Fibroblast of villous mesenchyme (primary cell): ENCODE results near the gene RAD54L. TPM values are rescaled to one million over a fixed set of nuclear protein-coding genes. Genes with fewer than 3 reads are reported as not detected.

Experiments used
- DNase-seq: peaks from one replicate; pipeline ENCODE4 v3.0.0-alpha.2; 2010; ENCODE audit warnings: low read depth
- H3K4me3 ChIP-seq: 2 replicates; pipeline ENCODE4 v1.5.1; 2011; ENCODE audit warnings: low read depth, mild to moderate bottlenecking, low read length
- total RNA-seq: library from RNA; depleted of rRNA; stranded (reverse); fragments of >200 nt; gene quantifications from 2 replicates; pipeline ENCODE4 v1.2.3, GENCODE V29; 2012
- TF ChIP-seq, protein P1 (sequence below): IDR thresholded peaks from 2 replicates; pipeline ENCODE4 v1.5.1; 2012; ENCODE audit warnings: low read depth, mild to moderate bottlenecking, low read length; ENCODE audit not compliant: insufficient read depth

RAD54L gene
- 2.6 and 3.0 TPM in 2 replicates for total RNA-seq

DNA sequence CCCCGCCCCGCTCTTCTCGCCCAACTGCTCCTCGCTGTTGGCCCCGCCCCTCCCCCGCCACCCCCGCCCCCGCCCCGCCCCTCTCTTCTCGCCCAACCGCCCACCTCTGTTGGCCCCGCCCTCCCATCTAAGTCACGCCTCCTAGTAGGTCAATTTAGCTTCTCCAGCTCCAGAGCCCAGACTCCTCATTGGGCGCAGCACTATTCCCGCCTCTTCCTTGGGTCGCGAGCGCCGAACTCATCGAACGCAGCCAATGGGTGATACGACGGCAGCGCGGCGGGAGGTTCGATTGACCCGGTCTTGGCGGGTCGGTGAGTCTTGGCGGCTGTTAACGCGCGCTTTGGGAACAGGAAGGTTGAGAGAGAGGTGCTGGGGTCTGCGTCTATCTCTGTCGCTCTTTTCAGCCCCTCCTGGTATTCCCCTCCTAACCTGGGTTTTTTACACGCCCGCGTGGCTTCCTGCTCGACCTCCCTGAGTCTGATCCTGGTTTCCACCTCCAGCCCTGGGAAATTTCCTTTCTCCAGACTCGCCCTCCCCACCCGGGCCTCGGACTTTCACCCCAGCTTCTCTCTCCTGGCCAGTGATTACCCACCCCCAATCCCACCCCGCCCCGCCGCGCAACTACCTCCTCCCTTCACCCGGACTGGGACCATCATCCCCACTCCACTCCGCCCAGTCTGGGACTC lies at the start of gene RAD54L:
TSS of gene RAD54L (plus strand) at position 328 of the 686 bp plus-strand sequence. CDS start 643 bp downstream, outside the sequence.
- peak; percentile 99 for DNase-seq
- H3K4me3 ChIP-seq: peak within 1 kb of the TSS; percentile 81
- TF ChIP-seq, protein P1, sequence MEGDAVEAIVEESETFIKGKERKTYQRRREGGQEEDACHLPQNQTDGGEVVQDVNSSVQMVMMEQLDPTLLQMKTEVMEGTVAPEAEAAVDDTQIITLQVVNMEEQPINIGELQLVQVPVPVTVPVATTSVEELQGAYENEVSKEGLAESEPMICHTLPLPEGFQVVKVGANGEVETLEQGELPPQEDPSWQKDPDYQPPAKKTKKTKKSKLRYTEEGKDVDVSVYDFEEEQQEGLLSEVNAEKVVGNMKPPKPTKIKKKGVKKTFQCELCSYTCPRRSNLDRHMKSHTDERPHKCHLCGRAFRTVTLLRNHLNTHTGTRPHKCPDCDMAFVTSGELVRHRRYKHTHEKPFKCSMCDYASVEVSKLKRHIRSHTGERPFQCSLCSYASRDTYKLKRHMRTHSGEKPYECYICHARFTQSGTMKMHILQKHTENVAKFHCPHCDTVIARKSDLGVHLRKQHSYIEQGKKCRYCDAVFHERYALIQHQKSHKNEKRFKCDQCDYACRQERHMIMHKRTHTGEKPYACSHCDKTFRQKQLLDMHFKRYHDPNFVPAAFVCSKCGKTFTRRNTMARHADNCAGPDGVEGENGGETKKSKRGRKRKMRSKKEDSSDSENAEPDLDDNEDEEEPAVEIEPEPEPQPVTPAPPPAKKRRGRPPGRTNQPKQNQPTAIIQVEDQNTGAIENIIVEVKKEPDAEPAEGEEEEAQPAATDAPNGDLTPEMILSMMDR: no peak

DNA sequence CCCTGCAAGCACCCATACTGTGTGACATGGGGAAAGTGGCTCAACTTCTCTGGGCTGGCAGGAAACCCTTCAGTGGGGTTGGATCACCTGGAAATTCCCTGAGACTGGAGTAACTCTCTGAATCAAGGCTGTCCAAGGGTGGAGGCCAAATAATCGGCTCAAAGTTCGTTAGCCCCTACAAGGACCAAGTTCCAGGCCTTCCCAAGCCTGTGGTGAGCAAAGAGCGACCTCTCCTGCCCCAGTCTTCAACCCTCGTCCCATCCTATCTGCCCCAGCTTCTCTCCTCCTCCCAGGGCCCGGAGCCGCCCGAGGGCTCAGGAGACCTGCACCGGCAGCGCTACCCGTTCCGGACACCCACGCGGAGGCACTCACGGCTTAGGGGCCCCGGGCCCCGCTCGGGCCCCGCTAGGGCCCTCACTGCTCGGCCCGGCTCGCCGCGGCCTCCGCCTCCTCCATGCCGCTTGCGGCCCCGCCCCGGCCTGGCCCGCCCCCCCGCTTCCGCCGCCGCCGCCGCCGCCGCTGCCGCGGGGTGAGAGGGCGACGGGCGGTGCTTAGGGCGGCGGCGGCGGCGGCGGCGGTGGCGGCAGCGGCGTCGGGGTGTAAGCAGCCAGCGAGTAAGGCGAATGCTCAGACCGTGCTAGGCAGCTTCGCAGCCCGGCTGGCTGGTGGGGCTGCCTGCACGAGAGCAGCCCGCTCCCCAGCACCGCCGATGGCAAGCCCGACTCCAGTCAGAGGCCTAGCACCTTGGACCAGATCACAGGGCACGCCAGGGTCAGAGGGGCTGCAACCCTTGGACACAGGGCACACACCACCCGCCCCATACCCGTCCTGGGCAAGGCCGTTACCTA lies 49.4 kb upstream of the RAD54L start, which contains the start of gene POMGNT1:
TSS of gene POMGNT1 (minus strand) at position 471 of the 848 bp plus-strand sequence. CDS start 613 bp downstream, outside the sequence.
- TF ChIP-seq, protein P1: no peak

DNA sequence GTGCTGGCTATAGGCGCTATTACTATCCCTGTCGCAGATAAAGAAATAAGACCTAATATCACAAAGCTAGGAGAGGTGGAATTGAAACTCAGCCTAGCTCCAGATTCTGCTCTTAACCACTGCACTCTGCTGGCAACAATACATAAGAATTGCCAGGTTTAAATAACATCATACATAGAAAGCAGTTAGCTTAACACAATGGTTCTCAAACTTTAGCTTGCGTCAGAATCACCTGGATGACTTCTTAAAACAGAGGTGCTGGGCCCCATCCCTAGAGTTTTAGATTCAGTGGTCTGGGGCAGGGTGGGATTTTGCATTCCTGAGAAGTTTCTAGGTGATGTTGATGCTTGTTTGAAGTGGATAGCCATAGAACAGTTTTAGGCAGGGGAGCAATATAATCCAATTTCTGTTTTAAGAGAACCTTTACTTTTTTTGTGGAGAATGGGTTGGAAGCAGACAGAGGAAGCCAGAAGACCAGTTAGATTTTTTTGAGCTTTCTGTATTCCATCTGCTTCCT lies 48.3 kb upstream of the RAD54L start:
- no peak for DNase-seq
- H3K4me3 ChIP-seq: peak overlapping the region; percentile 89
- TF ChIP-seq, protein P1: no peak

More for the DNA sequence above, 49.4 kb upstream of the RAD54L start, which contains the start of gene POMGNT1:
- peak within 1 kb of the TSS; percentile 89 for H3K4me3 ChIP-seq
- peak; percentile 72 for DNase-seq

DNA sequence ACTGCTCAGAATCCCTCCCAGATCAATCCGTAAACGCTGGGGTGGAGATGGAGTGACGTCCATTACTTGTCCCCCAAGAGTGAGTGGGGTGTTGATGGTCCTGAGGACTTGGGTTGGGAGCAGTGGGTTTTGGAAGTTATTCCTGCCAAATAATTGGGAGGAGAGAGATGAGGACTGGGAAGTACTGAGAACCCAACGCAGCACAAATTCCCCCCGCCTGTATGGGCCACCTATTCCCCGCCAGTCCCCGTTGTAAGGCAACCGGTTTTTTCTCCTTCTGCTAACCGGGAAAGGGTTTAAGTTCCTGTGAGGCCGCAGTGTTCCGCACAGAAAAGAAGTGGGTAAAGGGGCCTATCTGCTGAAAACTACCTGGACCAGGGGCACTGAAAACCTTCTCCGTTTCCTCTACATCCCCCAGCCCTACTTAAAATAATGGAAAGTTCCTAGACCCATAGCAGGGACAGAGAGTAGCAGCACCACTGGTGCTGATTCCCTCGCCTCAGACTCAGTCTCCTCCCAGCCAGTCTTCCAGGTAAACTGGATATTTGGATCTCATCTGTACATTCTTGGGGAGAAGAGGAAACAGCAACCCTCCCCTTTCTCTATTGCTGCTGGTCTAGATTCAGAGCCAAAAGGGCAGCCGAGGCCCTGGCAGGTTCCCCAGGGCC lies 43.7 kb upstream of the RAD54L start:
- TF ChIP-seq, protein P1: no peak

DNA sequence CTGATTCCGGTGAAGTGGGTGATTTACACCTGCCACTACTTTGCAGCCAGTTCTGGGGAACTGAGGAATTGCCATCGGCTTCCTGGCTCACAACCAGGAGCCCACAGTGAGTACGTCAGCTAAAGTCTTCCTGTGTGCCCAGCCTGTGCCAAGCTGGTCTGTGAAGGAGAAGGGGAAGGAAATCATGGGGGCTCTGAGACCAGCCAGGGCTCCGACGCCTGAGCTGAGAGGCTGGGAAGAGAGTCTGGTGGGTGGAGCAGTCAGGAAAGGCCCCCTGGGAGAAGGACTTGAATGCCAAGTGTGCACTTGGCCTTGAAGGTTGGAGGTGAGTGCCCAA lies 43.2 kb upstream of the RAD54L start:
- no peak overlapping the region for H3K4me3 ChIP-seq
- DNase-seq: no peak
- TF ChIP-seq, protein P1: no peak

More for the DNA sequence above, 43.7 kb upstream of the RAD54L start:
- peak overlapping the region; percentile 87 for H3K4me3 ChIP-seq
- DNase-seq: no peak

DNA sequence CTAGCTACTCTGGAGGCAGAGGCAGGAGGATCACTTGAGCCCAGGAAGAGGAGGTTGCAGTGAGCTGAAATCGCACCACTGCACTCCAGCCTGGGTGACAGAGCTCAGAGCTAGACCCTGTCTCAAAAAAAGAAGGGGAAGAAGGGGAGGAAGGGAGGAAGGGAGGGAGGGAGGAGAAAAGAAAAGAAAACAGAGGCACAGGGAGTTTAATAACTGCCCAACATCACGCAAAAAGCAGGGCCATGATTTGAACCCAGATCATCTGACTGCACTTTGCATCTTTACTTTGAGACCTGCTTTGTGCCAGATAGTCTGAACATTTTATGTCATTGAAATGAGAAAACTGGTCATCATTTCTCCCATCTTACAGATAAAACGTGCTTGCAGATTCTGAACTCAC lies 42.4 kb upstream of the RAD54L start:
- no peak overlapping the region for H3K4me3 ChIP-seq
- TF ChIP-seq, protein P1: no peak
- DNase-seq: no peak
